HL-60/S4 (cell line): ENCODE results near the gene DIP2C.
"Not testable (repeated sequence)": the region's sequence is repeated elsewhere in the genome, so short reads cannot be mapped to it uniquely, and the experiment has no call there.

ENCODE experiments used
- in situ Hi-C: fragments of 300-500 bp; cut with MboI; formaldehyde crosslinking; loops from 2 replicates; pipeline ENCODE4 v1.14.3; 2022; ENCODE audit warnings: low sequenced_read_pairs

The DIP2C gene

GRCh38 chr10:425365-425764 is 264.1 kb downstream of the DIP2C start:
- in situ Hi-C loops = not testable (repeated sequence)

GRCh38 chr10:424724-425123 is 264.7 kb downstream of the DIP2C start:
- in situ Hi-C loops = not testable (repeated sequence)

- in situ Hi-C loops = no loop called here
Measured at GRCh38 chr10:423178-423577, 266.3 kb downstream of the DIP2C start.

- in situ Hi-C loops = no loop called here
Measured at GRCh38 chr10:422675-423074, 266.8 kb downstream of the DIP2C start.

- in situ Hi-C loops = no loop called here
Measured at GRCh38 chr10:422241-422640, 267.2 kb downstream of the DIP2C start.

- in situ Hi-C loops = no loop called here
Measured at GRCh38 chr10:421170-421569, 268.3 kb downstream of the DIP2C start.

GRCh38 chr10:420154-421121 is 269.0 kb downstream of the DIP2C start:
- in situ Hi-C loops = no loop called here

GRCh38 chr10:418894-419293 is 270.6 kb downstream of the DIP2C start:
- in situ Hi-C loops = no loop called here

GRCh38 chr10:418226-418625 is 271.2 kb downstream of the DIP2C start:
- in situ Hi-C loops = no loop called here

- in situ Hi-C loops = no loop called here
Measured at GRCh38 chr10:416091-416515, 273.4 kb downstream of the DIP2C start.

- in situ Hi-C loops = no loop called here
Measured at GRCh38 chr10:413662-414071, 275.8 kb downstream of the DIP2C start.

- in situ Hi-C loops = no loop called here
Measured at GRCh38 chr10:412109-412508, 277.4 kb downstream of the DIP2C start.

- in situ Hi-C loops = no loop called here
Measured at GRCh38 chr10:411603-412002, 277.9 kb downstream of the DIP2C start.

- in situ Hi-C loops = no loop called here
Measured at GRCh38 chr10:409408-410040, 279.9 kb downstream of the DIP2C start.

- in situ Hi-C loops = no loop called here
Measured at GRCh38 chr10:408236-408635, 281.2 kb downstream of the DIP2C start.

GRCh38 chr10:406976-407375 is 282.5 kb downstream of the DIP2C start:
- in situ Hi-C loops = no loop called here

GRCh38 chr10:405648-406047 is 283.8 kb downstream of the DIP2C start:
- in situ Hi-C loops = no loop called here

- in situ Hi-C loops = no loop called here
Measured at GRCh38 chr10:404991-405390, 284.5 kb downstream of the DIP2C start.

GRCh38 chr10:404346-404745 is 285.1 kb downstream of the DIP2C start:
- in situ Hi-C loops = no loop called here

- in situ Hi-C loops = no loop called here
Measured at GRCh38 chr10:398954-399353, 290.5 kb downstream of the DIP2C start.

GRCh38 chr10:397321-398068 is 292.0 kb downstream of the DIP2C start:
- in situ Hi-C loops = no loop called here
